T-helper 2 cell (primary cell): Measurements from ENCODE around the gene CPNE5.
"Not testable (repeated sequence)": the region's sequence is repeated elsewhere in the genome, so short reads cannot be mapped to it uniquely, and the experiment has no call there.

Experiments
- DNase-seq, 5 experiments: peaks; one replicate each; pipeline versions ENCODE4 v3.0.0 to v3.0.0-alpha.2; 2012 to 2022

The CPNE5 gene

DNA sequence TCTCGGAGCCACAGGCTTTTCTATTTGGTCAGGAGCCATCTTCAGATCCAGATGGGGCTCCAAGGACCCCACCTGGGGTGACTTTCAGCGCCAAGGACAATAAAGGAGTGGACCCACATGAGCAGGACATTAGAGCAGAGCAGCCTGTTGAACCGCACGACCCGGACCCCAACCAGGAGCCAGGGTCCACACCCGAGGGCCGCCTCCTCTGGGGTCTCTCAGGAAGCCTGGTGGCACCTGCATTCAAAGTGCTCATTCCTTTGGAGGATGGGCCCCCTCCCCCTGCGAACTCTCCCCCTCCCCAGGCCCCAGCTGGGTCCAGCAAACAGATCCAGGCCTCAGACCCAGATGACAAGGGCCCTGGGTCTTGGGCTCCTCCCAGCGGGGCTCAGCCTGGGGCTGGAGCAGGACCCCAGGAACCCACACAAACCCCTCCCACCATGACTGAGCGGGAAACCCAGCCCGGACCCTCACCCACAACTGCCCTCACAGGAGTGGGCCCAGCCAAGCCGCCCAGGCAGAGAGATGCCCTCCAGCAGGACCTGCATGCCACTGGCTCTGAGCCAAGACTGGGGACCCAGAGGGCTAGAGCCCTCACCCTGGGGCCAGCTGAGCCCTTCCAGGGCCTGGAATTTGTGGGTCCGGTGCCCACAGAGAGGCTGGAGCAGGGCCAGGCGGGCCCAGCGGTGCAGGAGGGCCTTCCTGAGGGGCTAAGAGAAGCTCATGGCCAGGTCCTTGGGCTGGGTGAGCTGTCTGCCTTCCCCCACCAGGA is 117.7 kb downstream of the CPNE5 start:
- no peak for DNase-seq

DNA sequence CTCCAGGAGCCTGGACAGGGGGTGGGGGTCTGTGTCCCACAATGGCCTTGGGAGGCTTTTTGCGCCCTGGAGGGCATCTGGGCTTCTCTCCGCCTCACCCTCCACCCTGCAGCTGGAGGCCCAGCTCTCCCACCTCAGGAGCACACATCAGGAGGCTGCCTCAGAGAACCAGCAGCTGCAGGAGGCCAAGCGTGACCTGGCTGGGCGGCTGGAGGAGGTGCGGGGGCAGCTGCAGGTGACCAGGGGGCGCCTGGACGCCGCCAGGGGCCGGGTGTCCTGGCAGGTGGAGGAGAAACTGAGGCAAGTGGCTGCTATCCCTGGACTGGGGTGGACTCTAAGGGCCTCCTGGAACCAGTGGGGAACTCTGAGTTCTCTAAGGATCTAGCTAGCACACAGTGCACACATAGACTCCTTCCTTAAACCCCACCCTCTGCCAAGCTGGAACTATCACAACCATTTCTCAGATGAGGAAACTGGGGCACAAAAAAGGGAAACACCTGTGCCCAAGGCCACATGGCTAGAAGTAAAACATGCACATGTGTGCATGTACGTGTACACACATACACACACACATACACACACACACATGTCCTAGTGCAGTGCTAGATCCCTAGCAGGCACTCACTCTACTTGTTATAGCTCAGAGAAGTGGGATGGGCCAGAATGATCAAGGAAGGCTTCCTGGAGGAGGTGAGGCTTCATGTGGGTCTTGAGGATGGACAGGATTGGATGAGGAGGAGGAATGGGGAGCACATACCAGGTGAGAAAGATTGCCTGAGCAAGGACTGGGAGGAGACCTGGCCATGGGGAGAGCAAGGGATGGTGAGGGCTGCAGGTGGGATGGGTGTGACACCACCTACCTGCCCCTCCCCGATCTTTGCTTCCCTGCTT is 118.7 kb downstream of the CPNE5 start:
- no peak for DNase-seq

DNA sequence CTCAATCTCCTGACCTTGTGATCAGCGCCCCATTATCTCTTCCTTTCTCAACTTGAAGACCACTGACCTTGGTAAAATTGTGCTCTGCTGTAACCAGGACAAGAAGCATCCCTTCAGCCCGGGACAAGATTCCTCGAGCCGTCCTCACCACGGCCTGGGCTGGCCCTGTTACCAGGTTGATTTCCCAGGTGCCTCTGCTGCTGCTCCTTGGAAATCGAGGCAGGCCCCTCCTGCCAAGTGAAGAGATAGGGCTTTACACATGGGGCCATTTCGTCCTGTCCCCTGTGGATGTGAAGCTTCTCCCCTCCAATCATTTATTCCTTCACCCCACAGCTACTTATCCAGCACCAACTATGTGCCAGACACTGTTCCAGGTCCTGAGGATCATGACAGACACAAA is 120.1 kb downstream of the CPNE5 start:
- no peak for DNase-seq

DNA sequence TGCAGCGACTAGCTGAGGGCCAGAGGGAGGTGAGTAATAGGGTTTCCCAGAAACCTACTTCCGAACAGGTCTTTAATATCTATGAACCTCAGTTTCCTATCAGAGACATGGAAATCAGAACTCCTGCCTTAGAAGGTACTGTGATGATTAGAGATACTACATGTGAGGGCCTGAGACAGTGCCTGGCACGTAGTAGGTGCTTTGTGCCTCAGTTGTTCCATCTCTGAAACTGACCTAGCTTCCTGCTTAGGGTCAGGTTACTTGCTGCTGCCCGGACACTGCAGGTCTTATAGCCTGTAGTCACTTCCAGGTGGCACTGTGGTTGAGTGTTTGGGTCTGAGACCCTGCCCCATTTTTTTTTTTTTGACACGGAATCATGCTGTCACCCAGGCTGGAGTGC is 120.7 kb downstream of the CPNE5 start:
- no peak for DNase-seq

DNA sequence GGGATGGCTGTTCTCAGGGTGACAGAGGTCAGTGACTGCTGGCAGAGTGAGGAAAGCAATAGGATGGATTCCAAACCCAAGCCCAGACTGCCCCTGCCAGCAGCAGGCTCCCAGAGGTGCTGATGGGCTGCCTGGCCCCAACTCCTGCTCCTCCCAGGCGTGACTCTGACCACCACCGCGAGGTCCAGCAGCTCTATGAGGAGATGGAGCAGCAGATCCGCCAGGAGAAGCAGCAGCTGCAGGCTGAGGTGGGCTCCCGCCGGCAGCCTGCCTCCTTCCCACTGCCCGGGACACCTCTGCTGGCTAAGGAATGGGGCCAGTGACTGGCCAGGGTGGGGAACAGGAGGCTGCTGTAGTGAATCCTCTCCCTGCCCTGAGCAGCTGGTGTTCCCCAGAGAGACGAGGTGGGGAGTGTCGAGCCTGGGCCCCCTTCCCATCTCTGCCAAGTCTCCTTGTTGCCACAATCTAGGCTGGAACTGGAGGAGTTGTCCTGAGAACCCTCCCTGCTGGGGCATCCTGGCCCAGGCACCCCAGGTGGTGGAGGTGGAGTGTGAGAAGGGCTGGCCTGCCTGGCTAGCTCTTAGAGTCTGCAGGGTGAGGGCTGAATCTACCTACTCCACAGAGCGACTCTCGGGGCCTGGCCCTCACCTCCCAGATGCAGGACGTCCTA is 121.2 kb downstream of the CPNE5 start:
- no peak for DNase-seq

DNA sequence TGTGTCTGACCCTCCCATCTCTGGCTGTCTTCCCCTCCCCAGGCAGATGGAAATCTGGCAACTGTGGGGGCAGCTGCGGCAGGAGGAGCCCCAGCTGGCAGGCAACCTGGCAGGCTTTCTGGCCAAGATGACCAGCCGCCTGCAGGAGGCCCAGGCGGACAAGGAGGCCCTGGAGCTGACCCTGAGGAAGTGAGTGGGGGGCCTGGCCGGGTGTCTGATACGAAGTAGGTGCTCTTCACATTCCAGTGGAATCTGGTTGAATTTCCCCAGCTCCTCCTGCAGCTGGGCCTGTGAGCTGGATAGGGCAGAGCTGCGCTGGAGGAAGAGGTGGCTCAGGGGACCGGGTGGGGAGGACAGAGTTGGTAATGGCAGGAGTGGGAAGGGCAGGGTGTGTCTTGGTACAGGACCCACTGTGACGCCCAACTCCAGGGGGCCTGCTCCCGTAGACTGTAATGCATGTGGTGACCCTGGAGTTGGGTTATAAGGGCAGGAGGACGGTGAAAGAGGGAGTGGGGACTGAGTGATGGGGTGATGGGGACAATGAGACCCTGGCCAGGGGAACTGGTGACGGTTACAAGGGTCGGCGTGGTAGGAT is 121.9 kb downstream of the CPNE5 start:
- no peak for DNase-seq

DNA sequence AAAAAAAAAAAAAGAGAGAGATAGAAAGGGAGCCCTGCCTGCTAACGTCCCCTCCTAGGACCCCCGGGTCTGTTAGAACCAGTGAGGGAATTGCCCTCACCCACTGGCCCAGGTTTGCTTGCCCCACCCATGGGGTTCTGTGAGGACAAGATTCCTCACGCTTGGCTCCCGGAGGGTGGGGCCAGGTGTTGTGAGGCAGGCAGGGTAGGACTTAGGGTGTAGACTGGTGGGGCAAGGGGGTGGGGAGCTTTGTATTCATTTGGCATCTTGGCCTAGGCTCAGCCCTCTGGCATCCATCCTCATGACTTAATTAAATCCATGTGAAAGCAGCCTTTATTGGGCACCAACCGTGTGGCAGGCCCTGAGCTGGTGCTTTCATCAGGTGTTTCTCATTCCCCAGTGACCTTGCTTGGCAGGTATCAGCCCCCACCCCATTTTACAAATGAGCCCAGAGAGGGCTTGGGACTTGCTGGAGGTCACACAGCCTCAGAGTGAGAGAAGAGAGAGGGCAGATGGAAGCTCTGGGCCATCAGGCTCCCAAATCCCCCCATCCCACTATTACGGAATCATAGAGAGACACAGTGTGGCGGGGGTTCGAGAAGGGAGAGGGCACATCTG is 122.7 kb downstream of the CPNE5 start:
- no peak for DNase-seq

DNA sequence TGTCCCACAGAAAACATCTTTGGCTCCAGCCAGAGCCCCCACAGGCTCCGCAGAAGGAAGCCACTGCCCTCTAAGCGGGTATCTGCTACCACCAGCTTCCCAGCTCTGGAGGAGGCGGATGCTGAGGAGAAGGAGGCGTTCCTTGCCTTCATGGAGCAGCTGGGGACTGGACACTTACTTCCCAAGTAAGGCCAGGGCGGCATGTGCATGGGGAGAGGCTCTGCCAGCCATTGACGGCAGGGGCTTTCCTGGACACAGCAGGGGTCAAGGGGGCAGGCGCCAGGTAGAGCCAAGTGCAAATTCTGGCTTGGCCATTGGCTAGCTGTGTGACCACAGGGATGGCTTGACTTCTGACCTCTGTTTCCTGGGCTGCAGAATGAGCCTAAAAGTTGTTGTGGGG is 123.8 kb downstream of the CPNE5 start:
- no peak for DNase-seq

DNA sequence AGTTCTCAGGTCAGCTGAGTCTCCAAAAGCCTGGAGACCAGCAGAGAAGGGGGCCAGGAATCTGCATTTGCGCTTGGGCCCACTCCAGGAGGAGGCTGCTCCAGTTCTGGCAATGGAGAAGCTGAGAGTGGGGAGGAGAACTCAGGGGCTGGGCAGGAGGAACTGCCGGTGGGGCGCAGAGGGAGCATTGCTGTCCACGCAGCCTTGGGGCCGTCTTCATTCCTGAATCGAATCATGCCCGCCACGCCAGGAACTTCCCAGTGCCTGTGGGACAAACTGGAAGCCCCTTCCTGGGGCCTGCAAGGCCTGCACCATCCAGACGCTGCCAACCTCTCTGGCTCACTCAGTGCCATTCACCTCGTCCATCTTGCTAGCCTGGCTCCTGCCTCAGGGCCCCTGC is 124.7 kb downstream of the CPNE5 start:
- DNase-seq, result no peak

DNA sequence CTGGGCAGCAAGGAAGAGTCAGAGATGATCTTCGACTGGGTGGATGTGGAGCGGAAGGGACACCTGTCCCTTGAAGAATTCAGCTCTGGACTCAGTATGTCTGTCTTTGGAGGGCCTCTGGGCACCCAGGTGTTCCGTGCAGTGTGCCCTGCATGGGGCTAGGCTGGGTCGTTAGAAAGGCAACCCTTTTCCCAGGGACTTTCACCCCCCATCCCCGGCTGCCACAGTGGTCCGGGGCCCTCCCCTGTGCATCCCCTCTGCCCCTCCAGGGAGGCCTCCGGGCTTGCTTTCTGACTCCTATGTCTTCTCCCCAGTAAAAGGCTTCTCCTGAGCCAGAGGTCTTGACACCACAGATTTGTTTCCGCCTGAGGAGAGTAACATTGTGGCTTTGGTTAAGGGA is 125.4 kb downstream of the CPNE5 start:
- no peak for DNase-seq

DNA sequence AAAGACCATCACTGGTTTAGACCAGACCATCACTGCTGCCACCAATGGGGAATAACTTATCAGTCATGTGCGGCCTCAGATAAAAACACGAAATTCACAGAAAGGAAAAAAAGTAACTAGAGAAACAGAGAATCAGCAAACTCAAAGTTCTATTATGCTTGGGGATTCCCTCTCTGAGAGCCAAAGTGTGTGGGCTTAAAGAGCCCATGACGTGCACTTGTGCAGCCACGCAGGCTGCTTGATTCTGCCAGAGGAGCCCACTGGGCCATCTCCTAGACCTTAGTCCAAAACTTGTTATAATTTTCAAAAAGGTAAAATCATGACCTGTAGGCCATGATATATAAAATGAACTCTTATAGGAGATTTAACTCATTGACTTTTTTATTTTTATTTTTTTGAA is 126.4 kb downstream of the CPNE5 start:
- no peak for DNase-seq

DNA sequence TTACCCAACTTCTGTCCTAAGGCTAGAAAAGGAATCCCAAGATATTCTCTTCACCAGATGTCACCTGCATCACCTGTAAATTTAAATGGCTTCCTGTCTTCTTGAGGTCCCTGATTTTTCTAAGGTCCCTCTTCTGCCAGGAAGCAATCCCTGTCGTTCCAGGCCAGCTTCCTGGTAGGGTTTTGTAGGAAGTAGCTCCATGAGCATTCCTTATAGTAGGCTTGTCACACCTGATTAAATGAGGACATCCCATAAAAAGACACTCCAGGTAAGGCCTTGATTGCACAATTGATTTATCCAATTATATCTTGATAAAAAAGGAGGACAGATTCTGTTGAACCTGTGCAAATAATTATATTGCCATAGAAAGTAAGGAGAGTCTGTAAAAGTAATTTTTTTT is 132.9 kb downstream of the CPNE5 start:
- no peak for DNase-seq

DNA sequence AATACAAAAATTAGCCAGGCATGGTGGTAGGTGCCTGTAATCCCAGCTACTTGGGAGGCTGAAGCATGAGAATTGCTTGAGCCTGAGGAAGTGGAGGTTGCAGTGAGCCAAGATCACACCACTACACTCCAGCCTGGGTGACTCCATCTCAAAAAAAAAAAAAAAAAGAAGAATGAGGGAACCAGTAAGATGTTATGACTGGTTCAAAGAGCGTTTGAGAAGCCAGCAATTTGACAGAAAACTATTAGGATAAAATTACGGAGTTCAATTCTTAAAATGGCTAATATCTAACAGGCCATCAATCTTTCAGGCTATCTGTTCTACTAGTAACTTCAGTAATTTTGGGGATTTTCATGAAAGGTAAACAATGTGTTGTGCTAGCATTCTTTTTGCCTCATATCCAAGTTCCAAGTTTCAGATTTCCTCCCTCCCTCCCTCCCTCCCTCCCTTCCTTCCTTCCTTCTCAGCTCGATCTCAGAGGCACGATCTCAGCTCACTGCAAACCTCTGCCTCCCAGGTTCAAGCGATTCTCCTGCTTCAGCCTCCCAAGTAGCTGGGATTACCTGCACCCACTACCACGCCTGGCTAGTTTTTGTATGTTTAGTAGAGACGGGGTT is 134.2 kb downstream of the CPNE5 start:
- DNase-seq, result not testable (repeated sequence)

DNA sequence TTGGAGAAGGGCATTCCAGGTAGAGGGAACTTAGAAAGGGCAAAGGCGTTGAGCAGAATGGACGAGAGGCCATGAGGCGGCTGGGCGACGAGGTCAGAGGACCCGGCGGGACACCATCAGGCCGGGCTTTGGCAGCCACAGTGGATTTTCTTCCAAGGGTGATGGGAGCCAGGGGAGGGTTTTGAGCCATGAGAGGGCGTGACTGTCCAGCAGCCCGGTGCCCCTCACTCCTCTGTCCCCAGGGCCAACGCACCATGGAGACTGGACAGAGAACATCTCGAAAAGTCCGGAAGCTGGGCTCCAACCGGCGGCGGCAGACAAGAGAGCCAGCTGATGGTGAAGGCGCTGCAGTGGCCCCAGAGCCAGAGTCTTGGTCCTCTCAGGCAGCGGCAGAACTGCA is 135.3 kb downstream of the CPNE5 start:
- no peak for DNase-seq

DNA sequence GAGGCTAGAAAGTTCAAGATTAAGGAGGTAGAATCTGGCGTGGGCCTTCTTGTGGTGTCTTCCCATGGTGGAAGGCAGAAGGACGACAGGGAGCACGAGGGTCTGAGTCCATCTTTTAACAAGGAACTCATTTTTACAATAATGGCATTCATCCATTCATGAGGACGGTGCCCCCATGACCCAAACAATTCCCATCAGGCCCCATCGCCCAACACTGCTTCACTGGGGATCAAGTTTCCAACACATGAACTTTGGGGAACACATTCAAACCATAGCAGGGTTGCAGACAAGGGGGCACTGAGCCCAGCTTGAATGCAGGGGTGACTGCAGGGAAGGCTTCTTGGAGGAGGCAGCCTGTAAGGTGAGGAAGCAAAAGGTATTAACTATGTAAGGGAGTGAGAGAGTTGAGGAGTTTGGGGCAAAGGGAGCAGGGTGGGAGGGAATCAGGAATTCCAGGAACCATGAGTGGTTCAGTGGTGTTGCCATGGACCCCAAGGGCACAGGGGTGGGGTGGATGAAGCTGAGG is 136.1 kb downstream of the CPNE5 start:
- DNase-seq, result no peak

DNA sequence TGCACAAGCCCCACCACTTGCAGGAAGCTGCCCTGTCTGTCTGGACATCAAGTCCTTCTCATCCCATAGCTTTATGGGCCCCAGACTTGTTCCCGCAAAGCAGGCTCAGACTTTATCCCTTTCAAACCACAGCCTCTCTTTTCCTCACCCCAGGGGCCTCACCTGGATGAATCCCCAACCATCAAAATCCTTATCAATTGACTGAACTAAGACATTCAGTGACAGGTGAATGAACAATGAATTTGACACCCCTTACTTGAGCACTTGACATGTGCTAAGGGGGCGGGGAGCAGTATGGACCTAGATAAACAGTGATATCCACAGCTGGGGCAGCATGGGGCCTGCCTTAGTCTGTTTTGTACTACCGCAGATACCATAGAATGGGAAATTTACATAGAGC is 136.6 kb downstream of the CPNE5 start:
- no peak for DNase-seq

DNA sequence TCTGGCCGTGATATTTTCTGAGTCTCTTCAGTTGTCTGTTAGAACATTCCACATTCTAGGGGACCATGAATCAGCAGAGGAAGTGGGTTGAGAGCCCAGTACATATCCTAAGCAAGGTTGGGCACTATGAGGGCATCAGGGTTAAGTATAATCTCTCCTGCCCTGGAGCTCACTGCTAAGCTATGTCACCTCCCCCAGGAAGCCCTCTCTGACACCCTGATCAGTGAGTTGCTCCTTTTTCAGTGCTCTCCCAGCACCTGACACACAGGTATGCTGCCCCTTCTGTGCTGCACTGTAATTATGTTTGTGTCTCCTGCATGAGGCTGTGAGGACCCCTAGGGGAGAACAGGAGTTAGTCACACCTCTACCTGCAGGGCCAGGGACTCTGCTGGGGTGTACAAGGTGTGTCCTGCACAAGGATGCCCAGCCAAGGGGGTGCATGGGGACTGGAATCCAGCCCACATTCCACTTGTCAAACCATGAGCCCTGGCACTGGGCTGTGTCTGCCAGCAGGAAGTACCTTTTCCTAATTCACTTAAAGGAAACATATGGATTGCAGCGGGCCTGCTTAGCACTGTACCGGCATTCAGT is 137.7 kb downstream of the CPNE5 start:
- no peak for DNase-seq

DNA sequence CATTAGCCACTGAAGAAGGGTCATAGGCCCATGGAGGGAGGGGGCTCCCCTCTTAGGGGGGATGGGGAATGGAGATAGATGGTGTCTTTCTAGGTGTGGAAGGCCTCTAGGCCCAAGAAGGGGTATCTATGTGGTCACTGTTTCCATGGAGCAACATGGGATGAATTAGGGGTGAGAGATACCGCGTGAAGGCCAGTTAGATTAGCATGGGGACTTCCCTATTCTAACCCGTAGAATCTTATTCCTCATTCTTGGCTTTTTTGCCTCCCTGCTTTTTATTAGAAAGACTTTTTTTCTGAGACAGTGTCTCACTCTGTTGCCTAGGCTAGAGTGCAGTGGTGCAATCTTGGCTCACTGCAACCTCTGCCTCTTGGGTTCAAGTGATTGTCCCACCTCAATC is 138.4 kb downstream of the CPNE5 start:
- DNase-seq, result no peak

DNA sequence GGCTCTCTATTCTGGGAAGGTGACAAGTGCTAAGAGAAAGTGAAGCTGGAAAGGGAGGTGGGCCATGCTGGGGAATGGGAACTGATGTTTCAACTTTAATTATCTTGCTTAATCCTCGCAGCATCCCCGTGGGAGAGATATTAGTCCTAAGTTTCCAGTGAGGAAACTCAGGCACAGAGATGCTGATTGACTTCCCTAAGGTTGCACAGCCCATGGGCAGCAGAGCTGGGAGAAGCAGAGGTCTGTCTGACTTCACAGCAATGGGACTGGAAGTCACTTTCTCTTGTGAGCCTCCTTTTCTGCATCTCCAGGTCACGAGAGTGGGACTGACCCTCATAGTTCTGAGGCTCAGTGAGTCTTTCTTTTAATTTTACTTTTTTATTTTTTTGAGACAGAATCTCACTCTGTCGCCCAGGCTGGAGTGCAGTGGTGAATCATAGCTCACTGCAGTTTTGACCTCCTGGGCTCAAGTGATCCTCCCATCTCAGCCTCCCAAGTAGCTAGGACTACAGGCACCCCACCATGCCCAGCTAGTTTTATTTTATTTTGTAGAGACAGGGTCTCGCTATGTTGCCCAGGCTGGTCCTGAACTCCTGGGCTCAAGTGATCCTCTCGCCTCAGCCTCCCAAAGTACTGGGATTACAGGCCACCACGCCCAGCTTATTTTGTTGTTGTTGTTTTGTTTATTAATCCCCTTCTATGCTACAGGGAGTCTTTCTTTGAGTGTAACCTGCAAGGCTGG is 139.0 kb downstream of the CPNE5 start:
- no peak for DNase-seq

DNA sequence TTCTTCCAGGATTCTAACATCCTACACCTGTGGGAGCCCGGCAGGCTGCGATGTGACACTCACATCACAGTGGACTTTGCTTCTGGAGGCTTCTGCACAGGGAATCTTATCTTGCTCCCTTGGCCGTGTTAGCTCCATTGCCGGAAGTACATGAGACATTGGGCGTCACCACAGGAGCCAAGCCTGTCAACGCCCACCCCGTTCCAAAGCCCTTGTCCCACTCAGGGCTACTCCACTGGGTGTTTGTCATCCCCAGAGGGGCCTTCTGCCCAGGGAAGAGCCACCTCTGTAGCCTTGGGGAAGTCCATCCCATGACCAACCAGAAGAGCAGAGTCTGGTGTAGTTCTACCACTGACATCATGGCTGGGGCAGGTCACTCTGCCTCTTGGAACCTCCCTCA is 139.9 kb downstream of the CPNE5 start:
- DNase-seq, result no peak

DNA sequence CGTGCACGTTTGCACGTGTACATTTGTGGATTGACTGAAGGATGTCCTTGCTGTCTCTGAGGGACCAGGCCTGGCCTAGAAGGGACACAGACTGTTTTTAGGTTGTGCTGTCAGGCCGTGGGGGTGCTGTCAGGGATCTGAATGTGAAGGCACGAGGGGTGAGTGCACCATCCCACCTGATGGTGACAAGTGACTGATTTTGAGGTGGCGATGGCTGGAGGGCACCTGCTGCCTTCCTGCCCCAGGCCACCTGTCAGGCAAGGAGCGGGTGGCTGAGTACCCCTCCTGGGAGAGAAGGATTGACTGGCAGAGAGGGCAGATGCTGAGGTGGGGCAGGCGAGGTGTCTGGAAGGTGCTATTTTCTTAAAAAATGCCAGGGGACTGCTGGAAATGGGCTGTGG is 140.4 kb downstream of the CPNE5 start:
- no peak for DNase-seq
